Hematopoietic multipotent progenitor cell (in vitro differentiated cells): ENCODE measurements around the gene PRB4. TPM values are rescaled to one million over a fixed set of nuclear protein-coding genes. Genes with fewer than 3 reads are reported as not detected.
"Not testable (repeated sequence)": the region's sequence is repeated elsewhere in the genome, so short reads cannot be mapped to it uniquely, and the experiment has no call there.

Experiments
- DNase-seq, 3 donors: peaks; one replicate each; pipeline ENCODE4 v3.0.0-alpha.2; 2011 to 2015; ENCODE audit warnings: low read depth in 2 of 3, low spot score in 2 of 3
- total RNA-seq: library from RNA; depleted of rRNA; stranded (reverse); fragments of >200 nt; gene quantifications from one replicate; pipeline ENCODE4 v1.2.3, GENCODE V29; 2012

The PRB4 gene
- not detected for total RNA-seq

GRCh38 chr12:11310336-11310735 is at the start of gene PRB4:
Gene PRB4, minus strand, starts transcription at chr12:11310436. Its CDS starts 38 bp downstream, at chr12:11310398.
- DNase-seq = no peak

- not testable (repeated sequence) for DNase-seq
Observed at GRCh38 chr12:11351736-11352135, 41.5 kb upstream of the PRB4 start.

- no peak for DNase-seq
Observed at GRCh38 chr12:11348439-11348838, 38.2 kb upstream of the PRB4 start.

- DNase-seq = no peak
Observed at GRCh38 chr12:11347810-11348209, 37.6 kb upstream of the PRB4 start.

- no peak for DNase-seq
Observed at GRCh38 chr12:11344500-11344899, 34.3 kb upstream of the PRB4 start.

GRCh38 chr12:11324426-11324825 is 14.2 kb upstream of the PRB4 start:
- no peak for DNase-seq

- no peak for DNase-seq
Observed at GRCh38 chr12:11321980-11322379, 11.7 kb upstream of the PRB4 start.

- no peak for DNase-seq
Observed at GRCh38 chr12:11307143-11307542, 3.1 kb downstream of the PRB4 start.

GRCh38 chr12:11273449-11273848 is 36.8 kb downstream of the PRB4 start:
- DNase-seq = no peak

- DNase-seq = no peak
Observed at GRCh38 chr12:11269607-11270006, 40.6 kb downstream of the PRB4 start, which contains the start of gene PRB3. Gene PRB3, minus strand, starts transcription at chr12:11269707. Its CDS starts 38 bp downstream, at chr12:11269669.

- no peak for DNase-seq
Observed at GRCh38 chr12:11264501-11264900, 45.7 kb downstream of the PRB4 start.

Other genes starting within 250 kb of the PRB4 start
- 4.8 TPM for gene TAS2R46, start 248.1 kb downstream of the PRB4 start, total RNA-seq
- 5.4 TPM for gene TAS2R43, start 218.1 kb downstream of the PRB4 start, total RNA-seq
- gene TAS2R30, start 175.8 kb downstream of the PRB4 start, total RNA-seq = 7.8 TPM
- 9.2 TPM for gene SMIM10L1, start 139.2 kb downstream of the PRB4 start, total RNA-seq
- not detected for gene TAS2R42, start 123.5 kb downstream of the PRB4 start, total RNA-seq
- not detected for gene PRB3, start 40.7 kb downstream of the PRB4 start, total RNA-seq
- gene PRB2, start 85.1 kb upstream of the PRB4 start, total RNA-seq = not detected